Hematopoietic multipotent progenitor cell treated with erythropoietin and hydrocortisone succinate and interleukin-3 and kit ligand, for 4 days (in vitro differentiated cells): ENCODE results near the gene KDM4C.

ENCODE experiments used
- DNase-seq: peaks from one replicate; pipeline ENCODE4 v3.0.0-alpha.2; 2015

The KDM4C gene

GRCh38 chr9:7147121-7148090 lies 389.6 kb downstream of the KDM4C start:
- DNase-seq: peak; percentile 48

- no peak for DNase-seq
Measured at GRCh38 chr9:7148243-7148765, 390.5 kb downstream of the KDM4C start.

- DNase-seq: no peak
Measured at GRCh38 chr9:7149258-7149657, 391.5 kb downstream of the KDM4C start.

GRCh38 chr9:7150153-7150890 lies 392.5 kb downstream of the KDM4C start:
- DNase-seq: peak; percentile 85

GRCh38 chr9:7153134-7153533 lies 395.4 kb downstream of the KDM4C start:
- DNase-seq: no peak

GRCh38 chr9:7153566-7153965 lies 395.8 kb downstream of the KDM4C start:
- DNase-seq: no peak

- DNase-seq: no peak
Measured at GRCh38 chr9:7154003-7154619, 396.3 kb downstream of the KDM4C start.

- no peak for DNase-seq
Measured at GRCh38 chr9:7154650-7155049, 396.9 kb downstream of the KDM4C start.

GRCh38 chr9:7161469-7161868 lies 403.7 kb downstream of the KDM4C start:
- DNase-seq: no peak

- no peak for DNase-seq
Measured at GRCh38 chr9:7163932-7164331, 406.2 kb downstream of the KDM4C start.

GRCh38 chr9:7164440-7165330 lies 406.9 kb downstream of the KDM4C start:
- DNase-seq: no peak

- DNase-seq: peak; percentile 50
Measured at GRCh38 chr9:7165331-7165975, 407.7 kb downstream of the KDM4C start.

GRCh38 chr9:7166074-7166473 lies 408.3 kb downstream of the KDM4C start:
- DNase-seq: peak; percentile 79

GRCh38 chr9:7169717-7170389 lies 412.1 kb downstream of the KDM4C start:
- no peak for DNase-seq

- DNase-seq: no peak
Measured at GRCh38 chr9:7171396-7172153, 413.8 kb downstream of the KDM4C start.

- peak; percentile 84 for DNase-seq
Measured at GRCh38 chr9:7172154-7173115, 414.7 kb downstream of the KDM4C start.

- DNase-seq: no peak
Measured at GRCh38 chr9:7173139-7173538, 415.4 kb downstream of the KDM4C start.

- no peak for DNase-seq
Measured at GRCh38 chr9:7174301-7174700, 416.5 kb downstream of the KDM4C start.

GRCh38 chr9:7174884-7175283 lies 417.1 kb downstream of the KDM4C start:
- peak; percentile 50 for DNase-seq
